NCI-H510A (cell line): ENCODE data around the gene CDH4.
"Not testable (repeated sequence)": the region's sequence is repeated elsewhere in the genome, so short reads cannot be mapped to it uniquely, and the experiment has no call there.

ENCODE experiments used
- DNase-seq: peaks from one replicate; lab custom pipeline; 2025; lab: John Stamatoyannopoulos, UW

The CDH4 gene

GRCh38 chr20:61980647-61981583, 728.9 kb downstream of the CDH4 start:
- no peak for DNase-seq

GRCh38 chr20:61981691-61982090, 729.6 kb downstream of the CDH4 start:
- not testable (repeated sequence) for DNase-seq

GRCh38 chr20:61982191-61982950, 730.3 kb downstream of the CDH4 start:
- no peak for DNase-seq

GRCh38 chr20:61982951-61983315, 730.9 kb downstream of the CDH4 start:
- no peak for DNase-seq

GRCh38 chr20:61983965-61984364, 731.9 kb downstream of the CDH4 start:
- no peak for DNase-seq

- DNase-seq = not testable (repeated sequence)
These were observed 732.4 kb downstream of the CDH4 start for GRCh38 chr20:61984431-61984830.

- DNase-seq = no peak
These were observed 733.0 kb downstream of the CDH4 start for GRCh38 chr20:61985096-61985495.

- DNase-seq = no peak
These were observed 734.8 kb downstream of the CDH4 start for GRCh38 chr20:61986762-61987321.

- no peak for DNase-seq
These were observed 736.6 kb downstream of the CDH4 start for GRCh38 chr20:61988665-61989064.

GRCh38 chr20:61989741-61990140, 737.7 kb downstream of the CDH4 start:
- no peak for DNase-seq
